Putamen (tissue), 1 donor: ENCODE data around the gene DNAJC11.
A peak's percentile ranks its signal among the peaks of the same experiment; 100 is the strongest.
"Not testable (repeated sequence)": the region's sequence is repeated elsewhere in the genome, so short reads cannot be mapped to it uniquely, and the experiment has no call there.

Source experiments
- DNase-seq: peaks from one replicate; pipeline ENCODE4 v3.0.0-alpha.2; 2016; ENCODE audit warnings: low spot score

Gene DNAJC11

DNA sequence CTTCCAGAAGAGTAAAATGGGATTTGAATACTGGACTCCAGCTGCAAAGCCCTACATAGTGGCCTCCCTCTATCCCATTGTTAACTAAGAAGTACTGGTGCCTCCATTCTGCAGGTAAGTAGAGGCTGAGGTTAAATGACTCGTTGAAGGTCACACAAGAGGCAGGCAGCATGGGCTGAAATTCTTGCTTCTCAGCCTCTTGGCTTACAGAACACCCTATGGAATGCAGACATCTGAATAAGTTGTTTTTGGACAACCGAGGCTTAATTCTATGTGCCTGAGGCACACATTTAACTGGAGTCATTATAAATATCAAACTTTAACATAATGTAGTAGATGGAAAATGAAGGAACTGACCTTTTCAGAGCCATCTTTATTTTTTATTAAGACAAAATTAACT, 5.7 kb downstream of the DNAJC11 start:
- DNase-seq: no peak

- no peak for DNase-seq
These were observed 7.4 kb downstream of the DNAJC11 start for GRCh38 chr1:6694121-6694713.

DNA sequence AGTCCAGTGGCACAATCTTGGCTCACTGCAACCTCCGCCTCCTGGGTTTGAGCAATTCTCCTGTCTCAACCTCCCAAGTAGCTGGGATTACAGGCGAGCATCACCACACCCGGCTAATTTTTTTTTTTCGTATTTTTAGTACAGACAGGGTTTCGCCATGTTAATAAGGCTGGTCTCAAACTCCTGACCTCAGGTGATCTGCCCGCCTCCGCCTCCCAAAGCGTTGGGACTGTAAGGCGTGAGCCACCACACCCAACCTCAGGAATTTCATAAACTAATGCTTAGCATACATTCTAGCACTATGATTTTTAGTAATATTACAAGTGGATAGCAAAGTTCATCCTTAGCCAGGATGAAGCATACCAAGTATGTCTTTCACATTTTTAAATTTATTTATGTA, 8.7 kb downstream of the DNAJC11 start:
- DNase-seq: no peak

- no peak for DNase-seq
These were observed 10.1 kb downstream of the DNAJC11 start for GRCh38 chr1:6691507-6691906.

DNA sequence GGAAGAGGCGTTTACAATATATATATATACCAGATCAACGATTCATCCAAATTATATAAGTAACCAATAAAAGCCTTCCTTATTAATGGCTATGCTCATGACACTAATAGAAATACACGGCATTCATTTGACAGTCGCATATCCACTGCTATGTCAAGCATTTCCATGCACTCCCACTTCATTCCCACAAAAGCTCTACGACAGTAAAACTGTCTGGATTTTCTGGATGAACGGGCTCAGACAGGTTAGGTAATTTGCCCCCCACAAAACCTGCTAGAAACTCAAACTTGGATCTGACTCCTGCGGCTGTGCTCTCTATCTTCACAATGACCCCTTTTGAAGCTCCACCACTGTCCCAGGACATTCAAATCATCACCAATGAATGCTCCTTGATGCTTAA, 11.4 kb downstream of the DNAJC11 start:
- peak; percentile 15 for DNase-seq

DNA sequence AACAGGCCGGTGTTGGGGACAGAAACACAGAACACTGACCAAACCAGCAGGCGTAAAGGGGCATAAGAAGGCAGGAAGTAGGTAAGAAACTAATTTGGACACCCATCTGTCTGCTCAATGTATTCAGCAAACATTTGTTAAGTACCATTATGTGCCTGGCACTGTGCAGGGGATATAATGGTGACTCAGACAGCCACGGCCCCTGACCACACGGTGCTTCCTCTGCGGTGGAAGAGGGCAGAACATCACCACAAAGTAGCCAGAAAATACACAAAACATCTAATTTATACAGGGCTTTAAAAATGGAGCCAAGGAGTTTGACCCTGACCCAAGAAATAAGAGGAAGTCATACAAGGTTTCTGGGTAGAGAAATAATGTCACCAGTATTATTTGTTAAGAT, 12.9 kb downstream of the DNAJC11 start:
- no peak for DNase-seq

DNA sequence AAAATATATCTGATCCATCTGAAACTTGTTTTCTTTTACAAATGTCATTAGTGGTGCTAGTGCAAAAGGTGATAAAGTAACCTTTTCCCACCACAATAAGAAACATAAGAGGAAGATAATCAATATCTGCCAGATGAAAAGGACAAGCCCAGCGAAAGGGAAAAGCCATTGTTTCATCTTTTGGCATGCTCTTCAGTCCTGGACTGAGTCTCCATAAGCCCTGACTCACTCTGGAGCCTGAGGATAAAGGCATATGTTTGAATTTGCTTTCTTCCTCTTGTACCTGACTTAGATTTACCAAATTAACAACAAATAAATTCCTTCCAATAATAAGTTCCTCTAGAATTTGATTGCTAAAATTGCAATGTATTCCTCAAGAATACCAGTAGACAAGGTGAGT, 13.6 kb downstream of the DNAJC11 start:
- no peak for DNase-seq

DNA sequence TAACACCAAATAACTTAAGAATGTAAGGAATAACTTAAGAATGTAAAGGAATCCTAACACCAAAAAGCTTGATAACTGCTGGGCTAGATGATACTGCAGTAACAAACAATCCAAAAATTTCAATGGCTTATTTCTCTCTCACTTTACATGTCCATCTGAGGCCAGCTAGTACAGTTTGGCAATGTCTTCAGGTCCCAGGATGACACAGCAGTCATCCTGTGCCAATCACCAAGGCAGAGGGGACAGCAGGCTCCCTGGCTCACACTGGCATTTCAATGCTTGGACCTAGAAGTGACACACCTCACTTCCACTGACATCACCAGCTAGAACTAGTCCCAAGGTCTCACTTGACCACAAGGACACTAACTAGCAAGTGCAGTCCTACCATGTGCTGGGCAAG, 15.3 kb downstream of the DNAJC11 start:
- no peak for DNase-seq

DNA sequence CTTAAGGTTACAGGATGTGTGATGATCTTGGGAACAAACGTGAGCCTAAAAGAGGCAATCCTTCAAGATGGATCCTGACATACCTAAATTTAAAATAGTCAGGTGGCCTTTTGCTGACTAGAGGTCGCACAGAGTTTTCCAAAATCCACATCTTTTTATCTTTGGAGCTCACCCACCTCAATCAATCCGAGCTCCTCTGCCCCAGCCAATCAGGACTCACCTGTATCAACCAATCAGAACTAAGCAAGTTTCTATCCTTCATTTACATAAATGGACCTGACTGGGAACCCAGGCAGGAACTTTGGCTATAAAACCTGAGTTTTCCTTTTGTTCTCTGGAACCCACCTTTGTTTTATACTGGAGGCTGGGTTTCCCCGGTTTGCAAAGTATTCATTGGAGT, 16.2 kb downstream of the DNAJC11 start:
- no peak for DNase-seq

GRCh38 chr1:6683434-6683833, 18.2 kb downstream of the DNAJC11 start:
- no peak for DNase-seq

DNA sequence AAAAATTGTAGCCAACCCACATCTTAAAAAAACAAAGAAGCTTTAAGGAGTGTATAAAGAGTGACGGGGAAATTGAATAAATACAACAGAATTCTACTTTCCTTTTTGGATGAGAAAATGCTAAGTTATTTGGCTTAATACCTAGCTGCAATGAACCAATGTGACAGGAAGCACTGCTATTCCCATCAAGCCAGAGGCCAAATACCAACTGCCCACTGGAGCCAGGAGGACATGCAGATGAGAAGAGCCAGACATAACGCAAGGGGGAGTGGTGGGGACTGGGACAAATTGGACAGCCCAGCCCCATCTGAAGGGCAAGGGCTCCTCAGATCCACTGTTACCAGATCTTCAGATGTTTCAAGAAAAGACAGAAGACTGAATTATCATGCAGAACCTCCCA, 25.7 kb downstream of the DNAJC11 start:
- no peak for DNase-seq

DNA sequence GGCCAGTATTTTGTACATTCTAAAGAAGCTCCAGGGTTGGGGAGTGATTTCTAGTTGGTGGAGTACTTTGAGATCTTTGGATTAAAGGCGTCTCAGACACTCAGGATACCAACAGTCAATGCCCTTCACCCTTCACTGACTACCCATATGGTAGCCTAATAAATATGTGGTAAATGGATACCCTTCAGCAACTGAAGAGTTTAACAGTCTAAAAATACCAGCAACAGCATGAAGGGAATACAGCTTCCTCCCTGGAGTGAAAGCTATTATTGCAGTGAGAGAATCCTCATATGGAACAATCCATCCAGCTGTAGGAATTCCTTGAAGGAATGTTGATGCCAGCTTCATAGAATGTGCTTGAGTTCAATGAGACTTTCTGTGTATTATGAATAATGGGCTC, 26.8 kb downstream of the DNAJC11 start:
- no peak for DNase-seq

DNA sequence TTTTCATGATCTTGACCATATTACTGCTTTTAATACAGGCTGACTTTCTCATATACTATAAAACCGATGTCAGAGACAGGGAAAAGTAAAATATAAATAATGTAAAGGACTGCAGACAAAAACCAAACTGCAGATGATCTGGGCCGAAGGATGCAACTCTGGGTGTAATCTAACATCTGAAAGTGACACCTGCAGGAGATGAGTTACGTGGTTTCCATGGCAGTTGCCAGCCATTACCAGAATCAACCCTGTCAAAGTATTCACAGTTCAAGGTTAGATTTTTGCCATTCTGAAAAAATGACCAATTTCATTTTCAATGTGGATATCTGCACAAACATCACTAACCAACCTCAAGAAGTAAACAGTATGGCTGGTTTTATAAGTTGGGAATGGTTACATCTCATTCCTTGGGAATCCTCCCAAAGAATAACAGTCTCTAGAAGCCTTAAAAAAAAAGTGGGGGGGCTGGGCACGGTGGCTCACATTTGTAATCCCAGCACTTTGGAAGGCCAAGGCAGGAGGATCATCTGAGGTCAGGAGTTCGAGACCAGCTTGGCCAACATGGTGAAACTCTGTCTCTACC, 27.7 kb downstream of the DNAJC11 start:
- DNase-seq: no peak

- DNase-seq: no peak
These were observed 29.1 kb downstream of the DNAJC11 start for GRCh38 chr1:6672558-6672957.

- DNase-seq: no peak
These were observed 33.1 kb downstream of the DNAJC11 start for GRCh38 chr1:6668503-6668902.

DNA sequence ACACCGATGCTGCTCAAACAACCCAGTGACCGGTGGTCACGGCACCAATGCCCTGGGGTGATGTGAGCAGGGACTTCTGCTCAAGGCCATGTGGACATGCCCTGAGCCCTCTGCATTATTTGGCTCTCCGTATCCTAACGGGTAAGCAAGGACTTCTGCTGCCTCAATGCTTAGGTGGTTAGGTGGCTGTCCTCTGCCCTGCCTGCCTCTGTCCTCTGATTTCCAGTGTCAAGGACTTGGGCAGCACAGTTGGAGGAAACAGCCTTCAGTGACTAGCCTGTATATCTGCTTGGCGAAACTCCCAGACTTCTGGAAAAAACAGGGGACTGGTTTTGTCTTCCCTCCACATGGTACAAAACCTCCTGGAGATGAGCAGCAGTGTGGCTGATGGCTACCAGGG, 34.5 kb downstream of the DNAJC11 start:
- DNase-seq: no peak

DNA sequence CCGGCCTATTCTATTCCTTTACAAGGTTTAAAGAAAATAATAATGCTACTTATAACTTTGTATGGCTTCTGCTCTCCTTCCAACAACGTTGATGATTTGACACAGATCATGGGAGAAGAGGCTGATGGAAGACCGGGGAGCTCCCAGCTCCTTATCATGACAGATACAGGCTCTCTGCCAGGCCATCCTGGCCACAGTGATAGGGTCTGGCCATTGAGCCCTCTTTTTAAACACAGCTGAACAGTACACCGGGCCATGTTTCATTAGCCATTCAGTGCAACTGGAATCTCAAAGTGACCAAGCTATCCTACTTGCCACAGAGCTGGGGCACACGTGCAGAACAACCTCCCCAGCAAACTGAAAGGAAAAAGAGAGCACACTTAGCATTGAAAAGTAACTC, 34.9 kb downstream of the DNAJC11 start:
- DNase-seq: no peak

GRCh38 chr1:6662468-6662867, 39.1 kb downstream of the DNAJC11 start:
- DNase-seq: not testable (repeated sequence)

- DNase-seq: no peak
These were observed 41.1 kb downstream of the DNAJC11 start for GRCh38 chr1:6660415-6661049.

DNA sequence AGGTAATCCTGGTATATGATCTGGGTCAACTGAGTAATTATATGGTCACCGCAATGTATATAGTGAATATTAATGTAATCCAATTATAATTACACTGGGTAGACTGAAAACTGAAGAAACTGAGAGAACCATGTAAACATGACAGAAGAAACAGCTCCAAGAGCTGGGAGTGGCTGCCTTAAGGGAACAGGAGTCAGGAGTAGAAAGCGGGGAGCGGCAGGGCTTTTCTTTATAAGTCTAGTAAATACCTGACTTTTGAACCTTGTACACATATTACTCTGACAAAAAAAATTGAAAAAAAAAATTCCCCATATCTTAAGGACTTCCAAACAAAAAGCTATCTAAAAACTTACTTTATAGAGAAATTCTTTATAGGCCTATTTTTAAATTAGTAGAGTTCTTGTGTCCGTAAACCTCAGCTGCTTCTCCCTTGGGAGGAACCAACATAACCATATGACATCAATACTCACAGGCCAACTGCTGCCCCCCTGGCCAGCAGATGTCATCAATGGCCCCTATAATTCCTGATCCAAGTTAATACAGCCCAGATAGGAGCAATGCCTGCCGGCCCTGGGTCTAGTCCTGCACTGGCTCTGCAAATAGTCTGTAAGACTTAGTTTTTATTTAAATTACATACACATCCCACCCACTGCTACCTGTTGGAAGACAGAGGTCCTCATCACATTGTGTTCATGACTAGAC, 43.1 kb downstream of the DNAJC11 start:
- no peak for DNase-seq

- DNase-seq: no peak
These were observed 44.5 kb downstream of the DNAJC11 start for GRCh38 chr1:6657138-6657537.

DNA sequence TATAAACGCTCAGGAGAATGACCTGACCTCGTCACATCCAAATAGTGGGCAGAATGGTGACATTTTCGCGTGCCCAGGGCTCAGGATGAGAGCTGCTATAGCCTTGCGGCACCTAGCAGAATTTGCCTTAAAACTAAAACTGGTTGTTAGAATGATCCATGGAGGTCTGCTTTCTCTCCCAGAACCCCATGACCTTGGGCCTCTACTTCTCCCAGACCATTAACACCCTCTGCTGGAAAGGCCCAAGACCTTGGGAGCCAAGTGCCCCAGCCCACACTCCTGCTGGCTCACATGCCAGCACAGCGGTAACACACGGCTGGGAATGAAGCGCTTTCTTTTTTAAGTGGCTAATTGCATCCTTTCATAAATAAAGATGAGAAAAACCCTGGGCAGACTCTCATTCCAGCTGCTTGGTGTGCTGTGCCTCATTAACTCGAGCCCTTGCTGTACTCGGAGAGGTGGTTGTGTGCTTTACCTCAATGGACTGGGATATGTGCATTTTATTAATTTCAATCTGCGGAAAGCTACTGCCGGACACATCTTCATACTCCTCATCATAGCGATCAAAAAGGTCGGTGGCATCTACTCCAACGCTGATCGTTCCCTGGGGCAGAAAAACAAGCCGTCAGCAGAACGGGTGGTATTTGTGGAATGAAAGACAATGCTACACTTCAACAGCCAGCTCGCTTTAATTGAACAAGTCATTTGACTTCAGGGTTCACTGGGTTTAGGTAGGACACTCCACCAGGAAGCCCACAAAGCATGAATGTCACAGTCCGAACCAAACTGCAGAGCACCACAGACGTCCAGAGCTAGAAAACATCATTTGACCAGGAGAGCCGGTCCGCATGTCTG, 48.0 kb downstream of the DNAJC11 start:
- DNase-seq: no peak
